ENCODE data around the gene ZNF177.
A peak's percentile ranks its signal among the peaks of the same experiment; 100 is the strongest.
"Not testable (repeated sequence)": the region's sequence is repeated elsewhere in the genome, so short reads cannot be mapped to it uniquely, and the experiment has no call there.

The ZNF177 gene

DNA sequence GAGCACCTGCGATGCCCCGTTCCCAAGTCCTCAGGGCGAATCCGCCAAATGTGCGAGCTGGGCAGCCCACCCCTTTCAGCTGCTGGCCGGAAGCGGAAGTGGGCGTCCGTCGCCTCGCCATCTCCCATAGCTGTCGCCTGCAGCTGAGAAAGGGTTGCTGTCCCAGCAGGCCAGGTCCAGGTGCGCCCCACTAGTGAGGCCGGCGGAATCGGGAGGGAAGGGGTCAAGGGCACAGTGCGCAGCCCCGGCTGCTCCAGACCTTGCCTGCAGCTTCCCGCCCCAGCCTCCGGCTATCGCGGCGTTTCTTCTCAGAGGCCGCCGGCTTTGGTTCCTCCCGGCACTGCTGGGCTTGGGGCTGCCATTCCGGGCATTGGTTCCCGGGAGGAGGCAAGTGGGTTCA is at the start of gene ZNF177:
ZNF177 (plus strand) TSS at position 109 of the 400 bp plus-strand sequence. CDS start 15,299 bp downstream, outside the sequence.
- DNase-seq: no peak

DNA sequence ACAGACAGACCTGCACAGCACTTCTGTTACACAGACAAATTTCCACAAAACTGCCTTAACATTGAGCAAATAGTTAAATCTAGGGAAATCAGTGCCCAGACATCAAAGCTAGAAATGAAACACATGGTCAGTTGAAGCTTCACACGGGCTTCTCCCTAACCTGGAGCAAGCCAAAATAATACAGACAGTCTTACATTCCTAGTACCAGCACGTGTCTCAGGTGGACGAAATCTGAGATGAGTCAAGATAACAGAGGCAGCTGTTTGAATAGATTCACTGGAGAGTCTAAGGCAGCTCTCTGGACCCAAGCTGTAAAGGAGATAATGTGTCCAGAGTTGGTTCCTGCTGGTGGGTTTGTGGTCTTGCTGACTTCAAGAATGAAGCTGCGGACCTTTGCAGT is 49.1 kb upstream of the ZNF177 start:
- no peak for DNase-seq

DNA sequence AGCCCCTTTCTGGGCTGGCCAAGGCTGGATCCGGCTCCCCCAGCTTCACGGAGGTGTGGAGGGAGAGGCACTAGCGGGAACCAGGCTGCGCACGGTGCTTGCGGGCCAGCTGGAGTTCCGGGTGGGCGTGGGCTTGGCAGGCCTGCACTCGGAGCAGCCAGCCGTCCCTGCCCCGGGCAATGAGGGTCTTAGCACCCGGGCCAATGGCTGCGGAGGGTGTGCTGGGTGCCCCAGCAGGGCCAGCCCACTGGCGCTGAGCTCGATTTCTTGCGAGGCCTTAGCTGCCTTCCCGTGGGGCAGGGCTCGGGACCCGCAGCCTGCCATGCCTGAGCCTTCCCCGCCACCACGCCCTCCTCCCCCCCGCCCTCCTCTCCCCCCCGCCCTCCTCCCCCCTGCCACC is 41.5 kb upstream of the ZNF177 start:
- DNase-seq: no peak

GRCh38 chr19:9321756-9322155 is 41.1 kb upstream of the ZNF177 start:
- DNase-seq: not testable (repeated sequence)

GRCh38 chr19:9322201-9322600 is 40.6 kb upstream of the ZNF177 start:
- DNase-seq: not testable (repeated sequence)

DNA sequence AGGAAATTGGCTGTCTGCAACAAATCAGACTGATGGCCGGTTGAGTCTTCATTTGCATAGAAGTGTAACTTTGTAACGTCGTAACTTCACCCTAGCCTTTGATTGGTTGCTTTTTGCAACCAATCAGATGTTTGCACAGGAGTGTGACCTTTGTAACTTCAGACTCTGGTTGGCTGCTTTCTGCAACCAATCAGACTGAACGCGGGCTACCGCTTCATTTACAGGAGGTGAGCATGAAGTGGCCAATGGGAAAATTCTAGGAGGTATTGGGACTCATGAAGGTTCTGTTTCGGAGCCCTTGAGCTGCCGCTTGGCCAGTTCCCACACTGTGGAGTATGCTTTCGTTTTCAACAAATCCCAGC is 39.3 kb upstream of the ZNF177 start:
- peak; percentile 67 for DNase-seq

DNA sequence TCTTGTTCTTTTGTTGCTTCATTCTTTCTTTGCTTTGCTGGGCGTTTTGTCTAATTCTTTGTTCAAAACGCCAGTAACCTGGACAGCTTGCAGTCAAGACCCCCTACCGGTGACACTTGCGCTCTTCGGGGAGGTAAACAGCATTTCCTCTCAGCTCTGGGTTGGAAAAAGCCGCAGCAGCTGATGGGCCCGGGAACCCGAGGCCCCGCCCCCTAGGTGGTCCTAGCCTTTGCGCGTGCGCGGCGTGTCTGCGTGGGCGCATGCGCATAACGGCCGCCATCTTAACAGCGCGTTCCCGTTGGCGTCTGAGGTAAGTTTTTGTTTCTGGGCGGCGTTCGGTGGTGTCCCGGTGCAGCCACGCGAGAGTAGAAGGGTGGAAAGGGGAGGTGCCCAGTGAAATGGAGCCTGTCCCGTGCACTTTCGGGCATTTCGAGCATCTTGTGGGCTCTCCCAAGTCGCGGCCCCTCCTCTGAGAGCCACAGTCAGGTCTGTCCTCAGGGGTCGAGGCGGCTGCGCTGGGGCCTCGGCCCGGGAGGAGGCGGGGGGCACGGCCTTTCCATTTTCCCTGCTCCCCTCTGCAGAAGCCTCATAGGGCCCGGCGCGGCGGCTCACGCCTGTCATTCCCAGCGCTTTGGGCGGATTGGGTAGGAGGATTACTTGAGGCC is 38.8 kb upstream of the ZNF177 start, which contains the start of gene ZNF559:
ZNF559 (plus strand) TSS at position 261 of the 665 bp plus-strand sequence. CDS start 14,371 bp downstream, outside the sequence.
- DNase-seq: peak; percentile 92

DNA sequence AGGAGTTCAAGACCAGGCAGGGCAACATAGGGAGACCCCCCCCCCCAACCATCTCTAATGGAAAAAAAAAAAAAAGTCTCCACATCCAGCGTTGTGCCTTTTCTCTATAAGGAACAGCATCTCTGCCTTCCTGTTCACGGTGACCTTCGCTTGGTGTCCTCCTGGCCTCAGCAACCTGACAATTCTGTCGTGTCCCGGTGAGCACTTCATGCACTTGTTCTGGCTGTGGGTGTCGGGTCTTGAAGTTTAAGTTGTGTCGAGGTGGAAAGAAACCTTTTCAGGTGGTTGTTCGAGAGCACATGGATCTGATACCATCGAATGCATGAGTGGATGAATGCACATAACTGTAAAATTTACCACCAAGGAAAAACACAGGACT is 38.2 kb upstream of the ZNF177 start:
- no peak for DNase-seq

DNA sequence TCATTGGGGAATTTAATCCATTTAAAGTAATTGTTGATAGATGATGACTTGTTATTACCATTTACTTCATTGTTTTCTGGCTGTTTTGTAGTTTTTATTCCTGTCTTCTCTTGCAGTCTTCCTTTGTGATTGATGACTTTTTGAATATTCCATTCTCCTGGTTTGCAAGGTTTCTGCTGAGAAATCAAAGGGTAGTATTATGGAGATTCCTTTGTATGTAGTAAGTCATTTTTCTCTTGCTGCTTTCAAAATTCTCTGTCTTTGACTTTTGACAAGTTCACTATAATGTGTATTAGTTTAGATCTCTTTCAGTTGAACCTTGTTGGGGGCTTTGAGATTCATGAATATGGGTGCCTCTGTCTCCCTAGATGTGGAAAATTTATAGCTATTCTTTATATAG is 32.8 kb upstream of the ZNF177 start:
- DNase-seq: no peak

- DNase-seq: no peak
Measured at GRCh38 chr19:9342610-9343304, 20.1 kb upstream of the ZNF177 start.

DNA sequence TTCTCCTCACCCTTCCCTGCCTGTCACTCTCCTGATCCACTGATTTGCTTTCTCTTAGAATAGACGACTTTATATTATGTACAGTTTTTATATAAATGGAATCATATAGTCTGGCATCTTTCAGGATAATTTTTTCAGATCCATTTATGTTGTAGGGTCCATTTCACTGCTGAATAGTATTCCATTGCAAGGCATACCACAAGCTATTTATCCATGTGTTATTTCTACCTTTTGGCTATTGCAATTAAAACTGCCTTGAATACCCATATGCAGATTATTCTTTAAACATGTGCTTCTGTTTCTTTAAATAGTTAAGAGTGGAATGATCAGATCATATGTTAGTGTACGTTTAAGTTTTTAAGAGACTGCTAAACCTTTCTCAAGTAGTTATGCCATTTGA is 17.8 kb upstream of the ZNF177 start:
- no peak for DNase-seq

- DNase-seq: no peak
Measured at GRCh38 chr19:9348253-9348652, 14.6 kb upstream of the ZNF177 start.

GRCh38 chr19:9348671-9349070 is 14.1 kb upstream of the ZNF177 start:
- no peak for DNase-seq

DNA sequence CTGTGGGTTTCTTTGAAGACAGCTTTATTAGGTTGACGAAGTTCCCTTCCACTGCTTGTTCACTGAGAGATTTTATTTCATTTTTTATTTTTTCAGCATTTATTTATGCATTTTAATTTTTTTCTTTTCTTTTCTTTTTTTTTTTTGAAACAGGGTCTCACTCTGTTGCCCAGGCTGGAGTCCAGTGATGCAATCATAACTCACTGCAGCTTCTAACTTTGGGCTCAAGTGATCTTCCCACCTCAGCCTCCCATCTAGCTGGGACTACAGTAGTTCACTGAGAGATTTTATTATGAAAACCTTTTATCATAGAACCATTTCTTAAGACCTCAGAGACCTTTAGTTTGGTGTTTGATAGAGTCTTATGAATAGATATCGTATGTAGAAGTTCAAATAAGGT is 10.3 kb upstream of the ZNF177 start:
- no peak for DNase-seq

GRCh38 chr19:9353011-9353410 is 9.8 kb upstream of the ZNF177 start:
- no peak for DNase-seq

DNA sequence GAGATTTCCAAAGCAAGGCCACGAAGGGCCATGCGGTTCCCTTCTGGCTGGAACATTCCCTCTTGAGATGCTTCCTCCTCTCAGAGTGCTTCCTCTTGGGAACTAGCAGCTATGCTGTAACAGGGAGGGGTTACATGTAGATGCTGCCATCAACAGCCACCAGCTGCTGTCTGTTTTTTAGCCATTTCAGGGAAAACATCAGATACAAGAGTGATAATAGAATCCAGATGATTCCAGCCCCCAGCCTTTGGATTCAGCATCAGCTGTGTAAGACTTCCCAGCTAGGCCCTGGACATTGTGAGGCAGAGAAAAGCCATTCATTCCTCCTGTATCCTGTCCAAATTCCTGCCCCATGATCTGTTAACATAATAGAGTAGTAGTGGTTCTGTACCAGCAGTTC is 8.2 kb upstream of the ZNF177 start:
- no peak for DNase-seq

DNA sequence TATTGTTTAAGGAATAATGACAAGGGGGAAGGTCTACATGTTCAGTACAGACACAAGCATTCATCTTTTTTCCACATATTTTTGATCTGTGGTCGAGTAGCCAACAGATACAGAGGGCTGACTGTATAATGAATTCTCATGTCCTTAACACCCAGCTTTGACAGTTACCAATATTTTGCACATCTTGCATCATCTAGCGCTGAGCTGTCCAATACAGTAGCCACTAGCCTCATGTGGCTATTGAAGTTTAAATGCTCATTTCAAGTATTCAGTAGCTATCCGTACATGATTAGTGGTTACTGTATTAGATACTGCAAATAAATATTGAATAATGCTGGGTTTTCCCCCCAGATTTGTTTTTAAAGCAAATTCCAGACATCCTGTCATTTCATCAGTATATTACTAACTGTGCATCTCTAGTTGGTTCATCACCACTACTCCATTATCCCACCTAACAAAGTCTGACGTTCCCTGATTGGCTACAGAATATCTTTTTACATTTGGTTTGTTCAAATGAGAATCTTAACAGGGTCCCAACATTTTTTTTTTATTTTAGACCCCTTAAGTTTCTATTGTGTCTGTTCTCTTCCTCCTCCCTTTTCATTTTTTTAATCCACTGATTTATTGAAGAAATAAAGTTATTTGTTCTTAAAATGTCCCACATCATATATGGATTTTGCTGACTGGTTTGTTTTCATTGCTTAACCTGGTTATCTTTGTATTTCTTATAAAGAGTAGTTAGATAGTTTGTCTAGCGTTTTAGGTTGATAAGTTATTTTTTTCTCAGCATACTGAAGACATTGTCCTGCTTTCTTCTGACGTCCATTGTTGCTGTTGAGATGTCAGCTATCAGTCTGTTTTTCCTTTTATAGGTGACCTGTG is 8.2 kb downstream of the ZNF177 start:
- DNase-seq: no peak

- no peak for DNase-seq
Measured at GRCh38 chr19:9381361-9381785, 18.6 kb downstream of the ZNF177 start.

DNA sequence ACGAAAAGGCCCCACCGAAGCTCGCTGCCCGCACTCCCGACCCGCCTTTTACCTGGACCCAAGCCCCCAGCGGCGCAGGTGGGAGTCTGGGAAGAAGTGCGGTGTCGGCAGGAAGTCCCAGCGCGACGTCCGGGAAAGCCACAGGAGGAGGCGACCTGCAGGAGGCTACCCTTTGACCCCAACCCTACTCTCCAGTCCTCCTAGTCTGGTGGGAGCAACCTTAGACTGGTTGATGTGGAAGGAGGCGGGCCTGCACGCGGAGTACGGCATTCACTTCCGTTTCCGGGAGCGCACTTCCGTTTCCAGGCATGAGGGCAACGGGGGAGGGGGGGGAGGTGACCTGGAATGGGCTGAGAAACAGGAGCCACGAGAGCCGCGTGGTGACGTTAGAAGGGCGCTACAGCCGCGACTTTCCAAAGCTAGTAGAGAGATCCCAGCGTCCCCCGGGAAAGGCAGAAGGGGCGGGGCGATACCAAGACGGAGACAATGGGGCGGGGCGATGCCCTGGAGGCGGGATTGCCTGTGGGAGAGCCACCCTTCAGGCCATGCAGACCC is 44.1 kb downstream of the ZNF177 start:
- DNase-seq: no peak

- DNase-seq: no peak
Measured at GRCh38 chr19:9407827-9408226, 45.0 kb downstream of the ZNF177 start.

DNA sequence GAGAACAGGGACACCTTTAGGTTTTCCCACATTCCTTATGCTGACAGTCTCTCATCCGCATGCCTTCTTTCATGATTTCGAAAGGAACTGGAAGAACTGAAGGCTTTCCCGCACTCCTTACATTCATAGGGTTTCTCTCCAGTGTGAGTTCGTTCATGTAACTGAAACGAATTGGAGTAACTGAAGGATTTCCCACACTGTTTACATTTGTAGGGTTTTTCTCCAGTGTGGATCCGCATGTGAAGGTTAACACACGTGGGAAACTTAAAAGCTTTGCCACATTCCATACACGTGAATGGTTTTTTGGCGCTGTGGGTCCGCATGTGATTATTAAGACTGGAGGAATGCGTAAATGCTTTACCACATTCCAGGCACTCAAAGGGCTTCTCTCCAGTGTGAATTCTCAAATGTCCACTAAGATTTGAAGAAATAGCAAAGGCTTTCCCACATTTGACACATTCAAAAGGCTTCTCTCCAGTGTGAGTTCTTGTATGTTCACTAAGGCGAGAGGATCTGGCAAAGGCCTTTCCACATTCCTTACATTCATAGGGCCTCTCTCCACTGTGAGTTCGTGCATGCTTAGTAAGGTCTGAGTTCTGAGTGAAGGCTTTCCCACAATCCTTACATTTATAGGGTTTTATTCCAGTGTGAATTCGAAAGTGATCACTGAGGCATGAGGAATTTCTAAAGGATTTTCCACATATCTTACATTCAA is 50.6 kb downstream of the ZNF177 start:
- no peak for DNase-seq

DNA sequence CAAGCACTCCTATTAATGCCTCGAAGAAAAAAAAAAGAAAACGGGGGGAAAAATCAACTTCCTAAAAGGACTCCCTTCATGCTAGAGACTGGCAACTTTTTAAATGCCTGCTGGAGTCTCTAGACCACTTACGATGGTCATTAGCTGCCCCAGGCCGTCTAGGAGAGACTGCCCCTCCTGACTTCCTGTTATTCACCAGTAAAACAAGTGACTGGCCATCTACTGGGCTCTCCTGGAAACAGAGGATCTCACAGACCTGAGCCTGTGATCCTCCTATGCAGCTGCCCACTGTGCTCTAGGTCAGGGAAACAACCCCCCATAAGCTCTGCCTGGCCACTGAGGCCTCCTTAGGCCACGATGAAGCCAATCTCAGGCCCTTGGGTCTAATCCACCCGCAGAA is 65.1 kb downstream of the ZNF177 start:
- DNase-seq: no peak

- no peak for DNase-seq
Measured at GRCh38 chr19:9430444-9430843, 67.6 kb downstream of the ZNF177 start.

Data from NCI-H1436 (cell line).